A549 (cell line): Measurements from ENCODE around the gene UBE2O. TPM values are rescaled to one million over a fixed set of nuclear protein-coding genes. Genes with fewer than 3 reads are reported as not detected.
A peak's percentile ranks its signal among the peaks of the same experiment; 100 is the strongest.

Experiments
- ATAC-seq, 2 experiments: fragments of 200-7000 bp in 1 of 2; fragments of >200 bp in 1 of 2; cut with Nextera tagmentation in 1 of 2; cut with Tn5 transposase in 1 of 2; 3 replicates each; pipeline versions ENCODE4 v1.8.0 to v1.9.1; 2018 to 2020; ENCODE audit warnings: mild to moderate bottlenecking in 1 of 2, moderate library complexity in 1 of 2
- CTCF ChIA-PET: fragments of 300-600 bp; sonication (Branson Sonifier 250); formaldehyde crosslinking; extraction: SDS; loops from one replicate; lab custom pipeline; 2021; ENCODE audit warnings: antibody characterized with exemption, inconsistent platforms; lab: Yijun Ruan, JAX
- POLR2A ChIA-PET: fragments of 350-600 bp; formaldehyde crosslinking; extraction: SDS; loops from one replicate; lab custom pipeline; 2021; ENCODE audit warnings: antibody characterized with exemption, inconsistent platforms; lab: Yijun Ruan, JAX
- DNase-seq, 2 experiments: peaks; one replicate each; pipeline versions ENCODE4 v3.0.0 to v3.0.0-alpha.2; 2011 to 2016; ENCODE audit warnings: low read depth in 1 of 2, low spot score in 1 of 2
- FAIRE-seq: peaks from 2 replicates; lab custom pipeline; 2011; peaks lifted over from hg19 to GRCh38; lab: Jason Lieb, UNC
- H3K27ac ChIP-seq, 2 experiments: fragments of >200 bp; sonication (Bioruptor Twin); formaldehyde crosslinking; 3 replicates each; pipeline ENCODE4 v1.5.1; 2016 to 2017
- H3K4me1 ChIP-seq: fragments of >200 bp; sonication (Bioruptor Twin); formaldehyde crosslinking; 3 replicates; pipeline ENCODE4 v1.6.1; 2016
- H3K4me2 ChIP-seq: fragments of >200 bp; sonication (Bioruptor Twin); formaldehyde crosslinking; 3 replicates; pipeline ENCODE4 v1.6.1; 2016
- H3K4me3 ChIP-seq: fragments of >200 bp; sonication (Bioruptor Twin); formaldehyde crosslinking; 3 replicates; pipeline ENCODE4 v1.5.1; 2016
- H3K9me3 ChIP-seq: fragments of >200 bp; sonication (Bioruptor Twin); formaldehyde crosslinking; 3 replicates; pipeline ENCODE4 v1.6.1; 2016
- ATOH8 ChIP-seq: fragments of 250-450 bp; sonication (Bioruptor Pico); IDR thresholded peaks from 2 replicates; pipeline ENCODE4 v1.5.0; 2020; ENCODE audit warnings: low read depth, mild to moderate bottlenecking, moderate library complexity
- BHLHE40 ChIP-seq: IDR thresholded peaks from 2 replicates; pipeline ENCODE4 v1.6.1; 2012; ENCODE audit warnings: low read depth, low read length, inconsistent platforms
- CBX2 ChIP-seq: fragments of 200-600 bp; sonication (generic); IDR thresholded peaks from 2 replicates; pipeline ENCODE4 v1.6.1; 2016; ENCODE audit warnings: low read depth, mild to moderate bottlenecking, borderline replicate concordance
- CBX8 ChIP-seq: fragments of 200-600 bp; sonication (generic); IDR thresholded peaks from 2 replicates; pipeline ENCODE4 v1.6.1; 2016
- CEBPB ChIP-seq, 2 experiments: fragments of >200 bp in 1 of 2; sonication (Bioruptor Twin) in 1 of 2; formaldehyde crosslinking in 1 of 2; IDR thresholded peaks; 2 replicates each; pipeline ENCODE4 v1.6.1; 2012 to 2016
- CHD4 ChIP-seq: fragments of 200-600 bp; sonication (generic); IDR thresholded peaks from 2 replicates; pipeline ENCODE4 v1.6.1; 2016; ENCODE audit warnings: antibody characterized with exemption, mild to moderate bottlenecking, borderline replicate concordance
- CTCF ChIP-seq: fragments of >200 bp; sonication (Bioruptor Twin); formaldehyde crosslinking; IDR thresholded peaks from 3 replicates; pipeline ENCODE4 v1.5.1; 2016
- EHF ChIP-seq: fragments of 250-450 bp; sonication (Bioruptor Pico); IDR thresholded peaks from 2 replicates; pipeline ENCODE4 v1.5.0; 2020; ENCODE audit warnings: mild to moderate bottlenecking
- ESRRA ChIP-seq: fragments of 150-350 bp; IDR thresholded peaks from 2 replicates; pipeline ENCODE4 v1.6.1; 2014; ENCODE audit warnings: mild to moderate bottlenecking, low read length, borderline replicate concordance
- FOXS1 ChIP-seq: fragments of 250-450 bp; sonication (Bioruptor Pico); IDR thresholded peaks from 2 replicates; pipeline ENCODE4 v1.5.0; 2020; ENCODE audit warnings: mild to moderate bottlenecking, moderate library complexity
- HEYL ChIP-seq: fragments of 250-450 bp; sonication (Bioruptor Pico); IDR thresholded peaks from 2 replicates; pipeline ENCODE4 v1.8.0; 2021; ENCODE audit warnings: mild to moderate bottlenecking, moderate library complexity
- HOXB13 ChIP-seq: fragments of 250-450 bp; sonication (Bioruptor Pico); IDR thresholded peaks from 2 replicates; pipeline ENCODE4 v1.5.0; 2020; ENCODE audit warnings: low read depth, mild to moderate bottlenecking, moderate library complexity
- KDM5A ChIP-seq: fragments of 200-600 bp; sonication (generic); IDR thresholded peaks from 2 replicates; pipeline ENCODE4 v1.6.1; 2016; ENCODE audit warnings: antibody characterized with exemption, mild to moderate bottlenecking
- NPAS2 ChIP-seq: fragments of 250-450 bp; sonication (Bioruptor Pico); IDR thresholded peaks from 2 replicates; pipeline ENCODE4 v1.8.0; 2022; ENCODE audit warnings: mild to moderate bottlenecking, moderate library complexity, borderline replicate concordance
- RAD21 ChIP-seq, 2 experiments: fragments of >200 bp in 1 of 2; sonication (Bioruptor Twin) in 1 of 2; formaldehyde crosslinking in 1 of 2; IDR thresholded peaks in 1 of 2; conservative IDR thresholded peaks in 1 of 2; 2 replicates in 1 of 2; 3 replicates in 1 of 2; pipeline ENCODE4 v1.6.1; 2012 to 2018; ENCODE audit warnings: inconsistent platforms in 1 of 2
- RARB ChIP-seq: fragments of 250-450 bp; sonication (Bioruptor Pico); IDR thresholded peaks from 2 replicates; pipeline ENCODE4 v1.8.0; 2021; ENCODE audit warnings: mild to moderate bottlenecking, moderate library complexity
- SMC3 ChIP-seq: fragments of >200 bp; sonication (Bioruptor Twin); formaldehyde crosslinking; IDR thresholded peaks from 3 replicates; pipeline ENCODE4 v1.6.1; 2018; ENCODE audit warnings: inconsistent platforms
- SREBF2 ChIP-seq: fragments of 450-650 bp; IDR thresholded peaks from 2 replicates; pipeline ENCODE4 v1.6.1; 2014; ENCODE audit warnings: mild to moderate bottlenecking, moderate library complexity
- ZC3H11A ChIP-seq: fragments of 450-650 bp; IDR thresholded peaks from 2 replicates; pipeline ENCODE4 v1.6.1; 2014; ENCODE audit warnings: antibody characterized with exemption, mild to moderate bottlenecking
- ZNF302 ChIP-seq: fragments of 250-450 bp; sonication (Bioruptor Pico); IDR thresholded peaks from 2 replicates; pipeline ENCODE4 v1.9.0; 2021; ENCODE audit warnings: inconsistent platforms, mild to moderate bottlenecking, moderate library complexity
- ZSCAN20 ChIP-seq: fragments of 250-450 bp; sonication (Bioruptor Pico); IDR thresholded peaks from 2 replicates; pipeline ENCODE4 v1.8.0; 2022; ENCODE audit warnings: mild to moderate bottlenecking, moderate library complexity
- WGBS: methylation state at CpG from one replicate; pipeline ENCODE4 v1.1.6; 2017; ENCODE audit errors: missing lambda C conversion rate; 5-methylcytosine and 5-hydroxymethylcytosine counted together
- polyA plus RNA-seq, 4 experiments: library from polyadenylated mRNA; depleted of rRNA in 3 of 4; stranded (reverse); fragments of >200 nt; fragmentation: RNase III in 1 of 4; extraction: RNeasy Plus Mini Kit Qiagen cat#74134 plus additional on column Dnase treatment in 1 of 4; gene quantifications; 2 replicates in 3 of 4; 3 replicates in 1 of 4; pipeline ENCODE4 v1.2.3, GENCODE V29; 2011 to 2017
- TF ChIP-seq, protein P1 (sequence below): fragments of 200-600 bp; sonication (generic); IDR thresholded peaks from 2 replicates; pipeline ENCODE4 v1.6.1; 2016; ENCODE audit warnings: antibody characterized with exemption, mild to moderate bottlenecking, moderate library complexity
- TF ChIP-seq, protein P2 (sequence below): fragments of 250-450 bp; sonication (Bioruptor Pico); IDR thresholded peaks from 2 replicates; pipeline ENCODE4 v1.5.0; 2021; ENCODE audit warnings: mild to moderate bottlenecking, moderate library complexity, borderline replicate concordance

The UBE2O gene
- polyA plus RNA-seq, 2 of the 4 experiments (the other 2 are of a cell fraction): 22.0 to 25.7 TPM

DNA sequence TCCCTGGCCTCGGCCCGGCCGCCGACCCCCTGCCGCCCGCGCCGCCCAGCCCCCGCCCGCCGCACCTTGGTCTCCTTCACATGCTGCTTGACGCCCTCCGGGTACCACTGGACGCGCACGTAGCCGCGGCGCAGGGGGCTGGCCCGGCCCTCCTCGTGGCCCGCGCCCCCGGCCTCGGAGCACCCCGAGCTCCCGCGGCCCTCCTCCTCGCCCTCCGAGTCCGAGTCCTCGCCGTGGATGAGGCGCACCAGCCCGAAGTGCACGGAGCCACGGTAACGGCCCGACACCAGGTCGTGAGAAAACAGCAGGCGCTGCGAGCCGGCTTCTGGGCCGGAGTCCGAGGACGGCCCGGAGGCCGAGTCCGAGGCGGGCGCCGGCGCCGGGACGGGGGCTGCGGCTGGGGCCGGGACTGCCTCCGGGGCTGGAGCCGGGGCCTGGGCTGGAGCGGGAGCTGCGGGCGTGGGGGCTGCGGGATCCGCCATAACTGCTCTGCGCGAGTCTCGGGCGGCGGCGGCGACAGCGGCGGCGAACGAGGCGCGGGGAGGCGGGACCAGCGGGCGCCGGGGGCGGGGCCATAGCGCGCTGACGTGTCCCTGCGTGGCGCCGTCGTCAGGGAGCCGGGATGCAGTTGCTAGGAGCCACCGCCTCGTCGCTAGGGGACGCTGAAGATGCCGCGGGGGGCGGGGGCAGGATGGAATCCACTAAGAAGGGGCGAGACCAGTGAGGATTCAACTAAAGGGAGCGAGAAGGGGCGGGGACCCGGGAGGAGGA lies at the start of gene UBE2O (continued):
- TF ChIP-seq CEBPB (IDR thresholded peaks at IDR 0.05): no peak
- TF ChIP-seq SMC3: no peak
- TF ChIP-seq CBX2: no peak
- TF ChIP-seq ZNF302 (CRISPR knock-in tag): no peak
- no peak for TF ChIP-seq RAD21 (conservative IDR thresholded peaks at IDR 0.05 in 1 of 2, IDR thresholded peaks at IDR 0.05 in 1 of 2)
- TF ChIP-seq KDM5A: peak; percentile 34; the same call in 1 of the 2 replicates
- TF ChIP-seq RARB (CRISPR knock-in tag): no peak
- no peak for TF ChIP-seq CHD4
- no peak for TF ChIP-seq ATOH8
- TF ChIP-seq, protein P1, sequence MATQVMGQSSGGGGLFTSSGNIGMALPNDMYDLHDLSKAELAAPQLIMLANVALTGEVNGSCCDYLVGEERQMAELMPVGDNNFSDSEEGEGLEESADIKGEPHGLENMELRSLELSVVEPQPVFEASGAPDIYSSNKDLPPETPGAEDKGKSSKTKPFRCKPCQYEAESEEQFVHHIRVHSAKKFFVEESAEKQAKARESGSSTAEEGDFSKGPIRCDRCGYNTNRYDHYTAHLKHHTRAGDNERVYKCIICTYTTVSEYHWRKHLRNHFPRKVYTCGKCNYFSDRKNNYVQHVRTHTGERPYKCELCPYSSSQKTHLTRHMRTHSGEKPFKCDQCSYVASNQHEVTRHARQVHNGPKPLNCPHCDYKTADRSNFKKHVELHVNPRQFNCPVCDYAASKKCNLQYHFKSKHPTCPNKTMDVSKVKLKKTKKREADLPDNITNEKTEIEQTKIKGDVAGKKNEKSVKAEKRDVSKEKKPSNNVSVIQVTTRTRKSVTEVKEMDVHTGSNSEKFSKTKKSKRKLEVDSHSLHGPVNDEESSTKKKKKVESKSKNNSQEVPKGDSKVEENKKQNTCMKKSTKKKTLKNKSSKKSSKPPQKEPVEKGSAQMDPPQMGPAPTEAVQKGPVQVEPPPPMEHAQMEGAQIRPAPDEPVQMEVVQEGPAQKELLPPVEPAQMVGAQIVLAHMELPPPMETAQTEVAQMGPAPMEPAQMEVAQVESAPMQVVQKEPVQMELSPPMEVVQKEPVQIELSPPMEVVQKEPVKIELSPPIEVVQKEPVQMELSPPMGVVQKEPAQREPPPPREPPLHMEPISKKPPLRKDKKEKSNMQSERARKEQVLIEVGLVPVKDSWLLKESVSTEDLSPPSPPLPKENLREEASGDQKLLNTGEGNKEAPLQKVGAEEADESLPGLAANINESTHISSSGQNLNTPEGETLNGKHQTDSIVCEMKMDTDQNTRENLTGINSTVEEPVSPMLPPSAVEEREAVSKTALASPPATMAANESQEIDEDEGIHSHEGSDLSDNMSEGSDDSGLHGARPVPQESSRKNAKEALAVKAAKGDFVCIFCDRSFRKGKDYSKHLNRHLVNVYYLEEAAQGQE: no peak
- TF ChIP-seq ESRRA: no peak
- TF ChIP-seq SREBF2: no peak
- TF ChIP-seq HEYL (CRISPR knock-in tag): no peak
- TF ChIP-seq NPAS2 (CRISPR knock-in tag): no peak
- peak; percentile 44; the same call in 2 of the 3 replicates for TF ChIP-seq CTCF
- TF ChIP-seq, protein P2, sequence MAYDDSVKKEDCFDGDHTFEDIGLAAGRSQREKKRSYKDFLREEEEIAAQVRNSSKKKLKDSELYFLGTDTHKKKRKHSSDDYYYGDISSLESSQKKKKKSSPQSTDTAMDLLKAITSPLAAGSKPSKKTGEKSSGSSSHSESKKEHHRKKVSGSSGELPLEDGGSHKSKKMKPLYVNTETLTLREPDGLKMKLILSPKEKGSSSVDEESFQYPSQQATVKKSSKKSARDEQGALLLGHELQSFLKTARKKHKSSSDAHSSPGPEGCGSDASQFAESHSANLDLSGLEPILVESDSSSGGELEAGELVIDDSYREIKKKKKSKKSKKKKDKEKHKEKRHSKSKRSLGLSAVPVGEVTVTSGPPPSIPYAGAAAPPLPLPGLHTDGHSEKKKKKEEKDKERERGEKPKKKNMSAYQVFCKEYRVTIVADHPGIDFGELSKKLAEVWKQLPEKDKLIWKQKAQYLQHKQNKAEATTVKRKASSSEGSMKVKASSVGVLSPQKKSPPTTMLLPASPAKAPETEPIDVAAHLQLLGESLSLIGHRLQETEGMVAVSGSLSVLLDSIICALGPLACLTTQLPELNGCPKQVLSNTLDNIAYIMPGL: no peak
- no peak for TF ChIP-seq ZC3H11A
- TF ChIP-seq EHF (CRISPR knock-in tag): no peak

- Histone ChIP-seq H3K4me2 (peak overlapping the region; percentile 91), H3K4me1 (peaks cover 45% of the 10 kb centered on the region), H3K27ac (peak overlapping the region; percentile 83 to 96), H3K4me3 (peak overlapping the region; percentile 81; the same call in 2 of the 3 replicates), H3K9me3 (no peaks in the 10 kb centered on the region)
- FAIRE-seq (no peak), ATAC-seq (no peak), DNase-seq (no peak)
- ChIA-PET POLR2A (interaction anchor here (0.6 kb wide), 1 partner anchor 128 kb away, joined by 3 read pairs; no protein-coding TSS in a partner anchor), CTCF (interaction anchor here (0.6 to 64.5 kb wide), 14 partner anchors 7 to 198 kb away, joined by 3 to 1994 read pairs (median 4); partner anchors contain the start of genes AANAT and UBE2O)
- WGBS: 81% methylated on average over 10 of the region's 11 CpGs
- TF ChIP-seq HOXB13 (no peak), FOXS1 (CRISPR knock-in tag) (no peak), CBX8 (no peak), ZSCAN20 (CRISPR knock-in tag) (no peak), BHLHE40 (no peak)
Measured at GRCh38 chr17:76501827-76502307, 48.9 kb upstream of the UBE2O start.
